ENCODE data around the gene SUSD4.

The SUSD4 gene

DNA sequence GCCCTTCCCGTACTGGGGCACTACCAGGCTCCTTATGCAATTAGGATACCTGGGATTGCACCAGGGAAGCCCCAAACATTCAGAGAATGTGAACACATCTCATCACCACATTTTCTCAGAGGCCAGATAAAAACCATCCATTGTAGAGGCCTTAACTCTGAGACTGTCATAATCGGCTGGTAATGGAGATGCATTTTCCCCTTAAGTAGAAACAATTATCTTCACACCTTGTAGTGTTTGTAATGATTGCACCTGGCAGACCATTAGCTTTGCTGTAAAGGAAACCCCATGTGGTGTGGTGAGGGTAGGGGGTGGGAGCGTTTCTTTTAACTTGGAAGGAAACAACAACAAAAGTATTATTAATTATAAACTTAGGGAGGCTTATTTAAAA lies 131.0 kb downstream of the SUSD4 start:
- Mint-ChIP-seq H3K36me3 (ENCODE audit: low read depth) (no peaks in the 10 kb centered on the region), H3K9me3 (peaks cover 12% of the 10 kb centered on the region), H3K27me3 (ENCODE audit: low read depth) (peaks cover 13% of the 10 kb centered on the region), H3K4me1 (no peaks in the 10 kb centered on the region), H3K4me3 (no peak overlapping the region), H3K27ac (no peak overlapping the region)
- TF ChIP-seq, protein P1, sequence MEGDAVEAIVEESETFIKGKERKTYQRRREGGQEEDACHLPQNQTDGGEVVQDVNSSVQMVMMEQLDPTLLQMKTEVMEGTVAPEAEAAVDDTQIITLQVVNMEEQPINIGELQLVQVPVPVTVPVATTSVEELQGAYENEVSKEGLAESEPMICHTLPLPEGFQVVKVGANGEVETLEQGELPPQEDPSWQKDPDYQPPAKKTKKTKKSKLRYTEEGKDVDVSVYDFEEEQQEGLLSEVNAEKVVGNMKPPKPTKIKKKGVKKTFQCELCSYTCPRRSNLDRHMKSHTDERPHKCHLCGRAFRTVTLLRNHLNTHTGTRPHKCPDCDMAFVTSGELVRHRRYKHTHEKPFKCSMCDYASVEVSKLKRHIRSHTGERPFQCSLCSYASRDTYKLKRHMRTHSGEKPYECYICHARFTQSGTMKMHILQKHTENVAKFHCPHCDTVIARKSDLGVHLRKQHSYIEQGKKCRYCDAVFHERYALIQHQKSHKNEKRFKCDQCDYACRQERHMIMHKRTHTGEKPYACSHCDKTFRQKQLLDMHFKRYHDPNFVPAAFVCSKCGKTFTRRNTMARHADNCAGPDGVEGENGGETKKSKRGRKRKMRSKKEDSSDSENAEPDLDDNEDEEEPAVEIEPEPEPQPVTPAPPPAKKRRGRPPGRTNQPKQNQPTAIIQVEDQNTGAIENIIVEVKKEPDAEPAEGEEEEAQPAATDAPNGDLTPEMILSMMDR (IDR thresholded peaks at IDR 0.05; ENCODE audit: unreplicated experiment in 3 of 3), result no peak

DNA sequence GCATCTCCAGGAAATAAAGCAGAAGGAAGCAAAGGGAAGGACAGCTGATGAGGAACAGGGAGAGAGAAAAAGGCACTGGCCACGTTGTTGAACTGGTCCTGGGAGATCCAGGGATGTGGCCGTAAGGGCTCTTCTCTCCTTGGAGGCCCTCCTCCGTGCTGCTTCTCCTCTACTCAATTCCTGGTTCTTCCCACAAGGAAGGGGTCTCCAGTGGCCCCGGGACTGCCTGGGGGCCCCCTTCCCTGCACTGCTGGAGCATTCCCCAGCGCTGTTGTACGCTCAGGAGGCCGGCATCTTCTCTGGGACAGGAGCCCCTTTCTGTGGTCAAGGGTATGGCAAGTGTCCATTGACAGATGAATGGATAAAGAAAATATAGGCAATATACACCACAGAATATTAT lies 132.4 kb downstream of the SUSD4 start:
- H3K27me3 Mint-ChIP-seq (ENCODE audit: low read depth), result peaks cover 27% of the 10 kb centered on the region
- H3K9me3 Mint-ChIP-seq, result peaks cover 4% of the 10 kb centered on the region
- H3K27ac Mint-ChIP-seq, result no peak overlapping the region
- TF ChIP-seq, protein P1 (IDR thresholded peaks at IDR 0.05; ENCODE audit: unreplicated experiment in 3 of 3), result no peak
- no peaks in the 10 kb centered on the region for H3K36me3 Mint-ChIP-seq (ENCODE audit: low read depth)
- no peaks in the 10 kb centered on the region for H3K4me1 Mint-ChIP-seq
- H3K4me3 Mint-ChIP-seq, result no peak overlapping the region

DNA sequence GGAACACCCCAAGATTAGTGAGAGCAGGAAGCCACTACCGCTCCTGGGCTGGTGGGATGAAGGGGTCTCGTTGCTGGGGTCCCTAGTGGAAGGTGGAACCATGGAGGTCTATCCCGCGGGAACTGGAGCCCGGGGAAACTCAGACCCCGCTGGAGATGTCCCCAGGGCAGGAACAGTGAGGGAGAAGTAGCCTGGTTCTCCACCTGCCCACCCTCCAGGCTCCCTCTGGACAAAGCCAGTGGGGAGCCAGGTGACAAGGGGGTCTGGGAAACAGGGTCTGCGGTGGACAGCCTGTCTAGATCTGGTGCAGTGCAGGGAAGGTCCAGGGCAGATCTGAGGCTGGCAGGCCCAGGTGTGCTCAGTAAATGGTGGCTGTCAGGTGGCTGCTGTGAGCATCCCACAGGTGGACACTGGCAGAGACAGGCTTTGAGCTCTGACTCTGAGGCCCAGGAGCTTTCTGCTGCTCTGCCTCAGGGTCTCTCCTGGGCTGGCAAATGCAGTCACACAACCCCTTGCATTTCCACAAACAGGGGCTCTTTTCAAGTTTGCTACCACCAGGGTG lies 132.9 kb downstream of the SUSD4 start:
- no peaks in the 10 kb centered on the region for H3K4me1 Mint-ChIP-seq
- no peaks in the 10 kb centered on the region for H3K36me3 Mint-ChIP-seq (ENCODE audit: low read depth)
- H3K9me3 Mint-ChIP-seq, result peaks cover 2% of the 10 kb centered on the region
- no peak overlapping the region for H3K4me3 Mint-ChIP-seq
- no peak overlapping the region for H3K27ac Mint-ChIP-seq
- TF ChIP-seq, protein P1 (IDR thresholded peaks at IDR 0.05; ENCODE audit: unreplicated experiment in 3 of 3), result no peak
- H3K27me3 Mint-ChIP-seq (ENCODE audit: low read depth), result peaks cover 30% of the 10 kb centered on the region

DNA sequence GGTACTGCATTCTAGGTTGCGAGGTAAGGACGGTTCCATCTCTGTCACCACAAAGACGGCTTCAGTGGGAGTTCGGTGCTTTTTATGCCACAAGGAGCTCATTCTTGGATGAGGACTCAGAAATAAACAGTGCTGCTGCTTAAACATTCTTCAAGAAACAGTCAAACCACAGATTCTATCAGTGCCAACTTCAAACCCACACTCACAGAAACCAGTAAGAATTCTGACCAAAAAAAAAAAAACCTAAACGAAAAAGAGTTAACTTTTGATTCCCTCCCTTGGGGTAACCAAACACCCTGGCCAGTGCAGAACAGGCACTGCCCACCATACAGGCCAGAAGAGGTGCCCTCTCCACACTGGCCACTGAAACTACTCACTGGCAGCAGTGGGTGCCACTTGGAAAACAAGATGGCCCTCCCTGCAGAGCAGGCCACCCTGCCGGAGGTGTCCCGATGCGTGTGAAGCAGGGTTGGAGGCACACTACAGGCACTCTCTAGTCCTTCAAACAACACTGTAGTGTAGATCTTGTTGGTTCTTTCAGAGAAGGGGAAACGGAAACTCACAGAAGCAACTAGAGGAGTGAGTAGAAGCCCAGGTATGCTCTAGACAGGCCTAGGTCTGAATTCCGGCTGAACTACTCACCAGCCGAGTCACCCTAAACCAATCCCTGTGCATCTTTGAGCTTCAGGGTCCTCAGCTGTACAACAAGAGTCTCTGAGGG lies 133.7 kb downstream of the SUSD4 start:
- TF ChIP-seq, protein P1 (IDR thresholded peaks at IDR 0.05; ENCODE audit: unreplicated experiment in 3 of 3), result no peak

DNA sequence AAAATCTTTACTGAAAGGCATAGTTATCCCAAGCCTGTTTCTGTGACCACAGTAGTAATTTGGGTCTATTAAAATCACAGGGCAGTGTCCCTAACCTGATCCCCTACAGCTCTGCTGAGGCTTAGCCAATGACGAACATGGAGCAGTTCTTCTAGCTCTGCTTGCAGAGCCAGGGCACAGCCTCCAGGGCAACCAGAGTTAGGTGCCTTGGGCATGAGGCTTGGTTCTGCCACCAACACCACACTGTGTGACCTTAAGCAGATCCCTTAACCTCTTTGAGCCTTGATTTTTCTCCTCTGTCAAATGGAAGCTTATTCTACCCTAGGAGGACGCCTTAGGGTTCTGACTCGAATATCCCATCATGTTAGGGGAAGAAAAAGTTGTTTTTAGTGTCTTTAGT lies 134.2 kb downstream of the SUSD4 start:
- H3K36me3 Mint-ChIP-seq (ENCODE audit: low read depth), result no peaks in the 10 kb centered on the region
- H3K4me1 Mint-ChIP-seq, result no peaks in the 10 kb centered on the region
- peaks cover 1% of the 10 kb centered on the region for H3K9me3 Mint-ChIP-seq
- peaks cover 36% of the 10 kb centered on the region for H3K27me3 Mint-ChIP-seq (ENCODE audit: low read depth)
- no peak overlapping the region for H3K27ac Mint-ChIP-seq
- H3K4me3 Mint-ChIP-seq, result no peak overlapping the region
- TF ChIP-seq, protein P1 (IDR thresholded peaks at IDR 0.05; ENCODE audit: unreplicated experiment in 3 of 3), result no peak

More for the DNA sequence above, 133.7 kb downstream of the SUSD4 start:
- Mint-ChIP-seq H3K4me1 (no peaks in the 10 kb centered on the region), H3K4me3 (no peak overlapping the region), H3K27me3 (ENCODE audit: low read depth) (peaks cover 36% of the 10 kb centered on the region), H3K9me3 (peaks cover 2% of the 10 kb centered on the region), H3K27ac (no peak overlapping the region), H3K36me3 (ENCODE audit: low read depth) (no peaks in the 10 kb centered on the region)
